H1 (cell line): ENCODE measurements around the gene DLGAP5. TPM values are rescaled to one million over a fixed set of nuclear protein-coding genes. Genes with fewer than 3 reads are reported as not detected.
A peak's percentile ranks its signal among the peaks of the same experiment; 100 is the strongest.

Source experiments
- CTCF ChIA-PET: fragments of 300-600 bp; sonication (Branson Sonifier 250); formaldehyde crosslinking; loops from one replicate; lab custom pipeline; 2021; ENCODE audit not compliant: partially characterized antibody; lab: Charles Lee
- POLR2A ChIA-PET: fragments of 300-600 bp; sonication (Branson Sonifier 250); formaldehyde crosslinking; loops from one replicate; lab custom pipeline; 2021; ENCODE audit warnings: inconsistent platforms; ENCODE audit not compliant: partially characterized antibody; lab: Charles Lee
- DNase-seq, 2 experiments: peaks; one replicate each; pipeline versions ENCODE4 v3.0.0 to v3.0.0-alpha.2; 2010 to 2022; ENCODE audit warnings: low spot score in 2 of 2, low read depth in 1 of 2, mixed read lengths in 1 of 2
- FAIRE-seq: peaks from 2 replicates; lab custom pipeline; 2011; peaks lifted over from hg19 to GRCh38; lab: Jason Lieb, UNC
- H2AFZ ChIP-seq: 2 replicates; pipeline ENCODE4 v1.8.1; 2012; ENCODE audit warnings: low read length, inconsistent platforms
- H2AK5ac ChIP-seq: 2 replicates; pipeline ENCODE4 v1.6.1; 2013; ENCODE audit warnings: low read depth, low read length
- H2BK120ac ChIP-seq: replicated peaks from 2 replicates; pipeline ENCODE3; 2013; ENCODE audit warnings: low read depth, low read length, inconsistent platforms
- H2BK12ac ChIP-seq: 2 replicates; pipeline ENCODE4 v1.6.1; 2013; ENCODE audit warnings: low read depth, low read length
- H2BK15ac ChIP-seq: 2 replicates; pipeline ENCODE4 v1.6.1; 2013; ENCODE audit warnings: low read length
- H2BK20ac ChIP-seq: 2 replicates; pipeline ENCODE4 v1.6.1; 2013; ENCODE audit warnings: low read length
- H2BK5ac ChIP-seq: 2 replicates; pipeline ENCODE4 v1.6.1; 2013; ENCODE audit warnings: low read depth, low read length
- H3K14ac ChIP-seq: 2 replicates; pipeline ENCODE4 v1.6.1; 2013; ENCODE audit warnings: inconsistent platforms; ENCODE audit not compliant: insufficient read length
- H3K18ac ChIP-seq: 2 replicates; pipeline ENCODE4 v1.6.1; 2013; ENCODE audit warnings: low read length; ENCODE audit errors: extremely low read depth
- H3K23ac ChIP-seq: 2 replicates; pipeline ENCODE4 v1.6.1; 2013; ENCODE audit warnings: inconsistent platforms; ENCODE audit not compliant: insufficient read length
- H3K23me2 ChIP-seq: 2 replicates; pipeline ENCODE4 v1.6.1; 2013; ENCODE audit warnings: low read depth, low read length
- H3K27ac ChIP-seq: 2 replicates; pipeline ENCODE4 v1.6.1; 2011; ENCODE audit warnings: low read depth, low read length, inconsistent platforms
- H3K27me3 ChIP-seq, 4 experiments: replicated peaks in 1 of 4; 1 replicate in 1 of 4; 2 replicates in 3 of 4; pipeline versions ENCODE4 v1.6.1 to v1.8.1; 2011 to 2013; ENCODE audit warnings: low read length in 3 of 4, mild to moderate bottlenecking in 3 of 4, inconsistent platforms in 2 of 4, mixed read lengths in 2 of 4, moderate library complexity in 1 of 4; ENCODE audit not compliant: control insufficient read depth in 3 of 4, insufficient read depth in 3 of 4; ENCODE audit errors: extremely low read depth in 1 of 4
- H3K36me3 ChIP-seq, 4 experiments: 2 replicates each; pipeline versions ENCODE4 v1.6.1 to v1.8.1; 2011 to 2013; ENCODE audit warnings: mild to moderate bottlenecking in 4 of 4, low read length in 3 of 4, moderate library complexity in 2 of 4, control low read depth in 1 of 4, inconsistent platforms in 1 of 4; ENCODE audit not compliant: insufficient read depth in 4 of 4, control insufficient read depth in 2 of 4
- H3K4ac ChIP-seq: replicated peaks from 2 replicates; pipeline ENCODE3; 2013; ENCODE audit warnings: low read length, low read depth, mixed read lengths, inconsistent platforms; ENCODE audit not compliant: insufficient read length
- H3K4me1 ChIP-seq, 4 experiments: replicated peaks in 1 of 4; 1 replicate in 1 of 4; 2 replicates in 3 of 4; pipeline versions ENCODE4 v1.6.1 to v1.8.1; 2011 to 2013; ENCODE audit warnings: low read length in 3 of 4, inconsistent platforms in 2 of 4, mixed read lengths in 1 of 4; ENCODE audit not compliant: insufficient read depth in 4 of 4, control insufficient read depth in 3 of 4
- H3K4me2 ChIP-seq, 2 experiments: 2 replicates each; pipeline versions ENCODE4 v1.6.1 to v1.8.1; 2011 to 2013; ENCODE audit warnings: low read depth in 2 of 2, low read length in 2 of 2, control low read depth in 1 of 2, inconsistent platforms in 1 of 2, mild to moderate bottlenecking in 1 of 2; ENCODE audit not compliant: insufficient read depth in 1 of 2
- H3K4me3 ChIP-seq, 4 experiments: fragments of 200-600, 300-600 bp in 1 of 4; sonication (generic), shearing (Covaris generic), sonication (Bioruptor Twin) in 1 of 4; 2 replicates each; pipeline versions ENCODE4 v1.5.1 to v1.8.1; 2011 to 2016; ENCODE audit warnings: low read length in 4 of 4, low read depth in 3 of 4, control low read depth in 2 of 4, inconsistent platforms in 2 of 4, mild to moderate bottlenecking in 2 of 4, mixed read lengths in 1 of 4, moderate library complexity in 1 of 4; ENCODE audit not compliant: insufficient read depth in 2 of 4; ENCODE audit errors: extremely low read depth in 1 of 4
- H3K56ac ChIP-seq: replicated peaks from 2 replicates; pipeline ENCODE3; 2013; ENCODE audit warnings: low read depth, mild to moderate bottlenecking, mixed read lengths, low read length, inconsistent platforms; ENCODE audit not compliant: insufficient read length
- H3K79me1 ChIP-seq: 2 replicates; pipeline ENCODE4 v1.6.1; 2013; ENCODE audit warnings: low read depth, low read length, control low read depth
- H3K79me2 ChIP-seq, 2 experiments: 2 replicates each; pipeline versions ENCODE4 v1.6.1 to v1.8.1; 2012 to 2013; ENCODE audit warnings: low read length in 2 of 2, mild to moderate bottlenecking in 2 of 2, inconsistent platforms in 1 of 2; ENCODE audit not compliant: insufficient read depth in 2 of 2, control insufficient read depth in 1 of 2
- H3K9ac ChIP-seq, 4 experiments: replicated peaks in 1 of 4; 1 replicate in 1 of 4; 2 replicates in 3 of 4; pipeline versions ENCODE4 v1.6.1 to v1.8.1; 2011 to 2013; ENCODE audit warnings: low read depth in 3 of 4, low read length in 3 of 4, control low read depth in 2 of 4, mild to moderate bottlenecking in 2 of 4, moderate library complexity in 2 of 4, inconsistent platforms in 1 of 4; ENCODE audit errors: extremely low read depth in 1 of 4
- H3K9me3 ChIP-seq, 2 experiments: 2 replicates each; pipeline versions ENCODE4 v1.6.1 to v1.8.1; 2012 to 2013; ENCODE audit warnings: mild to moderate bottlenecking in 2 of 2, moderate library complexity in 2 of 2, control low read depth in 1 of 2, inconsistent platforms in 1 of 2, low read depth in 1 of 2, low read length in 1 of 2, mixed read lengths in 1 of 2; ENCODE audit not compliant: insufficient read depth in 2 of 2
- H4K20me1 ChIP-seq, 2 experiments: replicated peaks in 1 of 2; 2 replicates each; pipeline versions ENCODE3 to v1.8.1; 2011 to 2013; ENCODE audit warnings: inconsistent platforms in 2 of 2, low read length in 2 of 2, mild to moderate bottlenecking in 1 of 2; ENCODE audit not compliant: insufficient read depth in 2 of 2, control insufficient read depth in 1 of 2
- H4K5ac ChIP-seq: 2 replicates; pipeline ENCODE4 v1.6.1; 2013; ENCODE audit warnings: low read length, low read depth, mixed read lengths, inconsistent platforms; ENCODE audit not compliant: insufficient read length
- H4K8ac ChIP-seq: 2 replicates; pipeline ENCODE4 v1.8.0; 2013; ENCODE audit warnings: mild to moderate bottlenecking, moderate library complexity, low read length, inconsistent platforms; ENCODE audit not compliant: insufficient read depth; ENCODE audit errors: extremely low read depth
- H4K91ac ChIP-seq: replicated peaks from 2 replicates; pipeline ENCODE3; 2013; ENCODE audit warnings: low read length, mixed read lengths, inconsistent platforms; ENCODE audit not compliant: insufficient read length
- BCL11A ChIP-seq, 2 experiments: IDR thresholded peaks; one replicate each; pipeline ENCODE4 v1.6.1; 2011; ENCODE audit warnings: low read depth in 2 of 2, low read length in 2 of 2, mild to moderate bottlenecking in 2 of 2
- KDM5A ChIP-seq: fragments of 200-600 bp; IDR thresholded peaks from 2 replicates; pipeline ENCODE4 v1.7.1; 2012; ENCODE audit warnings: mild to moderate bottlenecking, low read length, inconsistent platforms, mixed read lengths
- MAFK ChIP-seq: IDR thresholded peaks from 2 replicates; pipeline ENCODE4 v1.6.1; 2012; ENCODE audit warnings: low read depth, mild to moderate bottlenecking, improper control_type of control experiment, low read length
- TAF1 ChIP-seq: IDR thresholded peaks from 2 replicates; pipeline ENCODE4 v1.6.1; 2011; ENCODE audit warnings: mild to moderate bottlenecking, low read depth, low read length
- WGBS, 2 experiments: shearing (Covaris generic) in 1 of 2; methylation state at CpG; one replicate each; pipeline versions ENCODE4 v1.1.6 to v1.1.7; 2013 to 2015; ENCODE audit warnings: low lambda C conversion rate in 2 of 2, mixed read lengths in 2 of 2, inconsistent platforms in 1 of 2, low coverage in 1 of 2, missing lambda C conversion rate in 1 of 2; ENCODE audit not compliant: insufficient replicate concordance in 2 of 2, insufficient coverage in 1 of 2, insufficient read length in 1 of 2; ENCODE audit errors: extremely low coverage in 1 of 2, missing lambda C conversion rate in 1 of 2; 5-methylcytosine and 5-hydroxymethylcytosine counted together
- polyA plus RNA-seq, 7 experiments: library from polyadenylated mRNA; depleted of rRNA in 3 of 7; stranded (reverse) in 5 of 7; unstranded in 2 of 7; fragments of >200 nt in 5 of 7; fragments of 200-250 nt in 2 of 7; gene quantifications; 1 replicate in 5 of 7; 2 replicates in 1 of 7; 4 replicates in 1 of 7; pipeline versions ENCODE4 v1.2.1 to v1.2.3, GENCODE V29; 2011 to 2013; ENCODE audit warnings: missing spikeins in 2 of 7, mixed read lengths in 2 of 7
- total RNA-seq: library from RNA; stranded (reverse); fragmentation: NEBNext Ultra II Directional; extraction: Animal tissue kit (Norgen Biotek cat#: 25700); gene quantifications from 2 replicates; pipeline ENCODE4 v1.2.1, GENCODE V29; 2021

DLGAP5 gene
- total and polyA plus RNA-seq, 2 of the 8 experiments (the other 6 are each of a cell fraction or from before 2014, with no cell fraction given): 16.9 to 155 TPM

- Histone ChIP-seq H4K5ac (no peak overlapping the region), H3K27me3 (no peaks in the 10 kb centered on the region), H4K8ac (no peak overlapping the region), H3K79me2 (no peaks in the 10 kb centered on the region), H3K36me3 (peaks cover 9 to 67% (median 50%) of the 10 kb centered on the region in 4 experiments), H3K4me2 (no peak overlapping the region), H3K4me1 (no peaks in the 10 kb centered on the region), H2AK5ac (no peak overlapping the region), H3K23me2 (peaks cover 2% of the 10 kb centered on the region; the same call in 1 of the 2 replicates), H2BK120ac (no peak overlapping the region), H3K4me3 (no peak overlapping the region), H2BK12ac (no peak overlapping the region), H3K4ac (no peak overlapping the region), H4K91ac (no peak overlapping the region), H2BK15ac (no peak overlapping the region), H3K18ac (no peak overlapping the region), H4K20me1 (peaks cover 0 to under 1% of the 10 kb centered on the region in 2 experiments), H3K23ac (no peak overlapping the region), H3K56ac (no peak overlapping the region), H3K9me3 (no peaks in the 10 kb centered on the region), H2BK5ac (no peak overlapping the region), H2BK20ac (no peak overlapping the region), H3K27ac (no peak overlapping the region), H3K14ac (no peak overlapping the region), H3K9ac (no peak overlapping the region), H2AFZ (no peak overlapping the region), H3K79me1 (no peaks in the 10 kb centered on the region)
- ChIA-PET POLR2A (interaction anchor here (0.9 to 2.1 kb wide), 2 partner anchors 10 to 33 kb away, joined by 4 to 5 read pairs; partner anchors contain the start of gene DLGAP5), CTCF (interaction anchor here (1.7 kb wide), 1 partner anchor 20 kb away, joined by 4 read pairs; no protein-coding TSS in a partner anchor)
- no peak for FAIRE-seq
- 96% methylated on average over 3 of the region's 3 CpGs; no CpG with 5 or more reads in 1 of the 2 experiments for WGBS, 2 experiments
- TF ChIP-seq TAF1 (no peak), BCL11A (IDR thresholded peaks at IDR 0.05; ENCODE audit: low read depth in 2 of 2, low read length in 2 of 2) (no peak), KDM5A (no peak), MAFK (peak; percentile 74)
- no peak for DNase-seq
Measured at GRCh38 chr14:55158412-55158811, 33.0 kb downstream of the DLGAP5 start.
